Measurements from ENCODE around the gene MGAT5.

Gene MGAT5

DNA sequence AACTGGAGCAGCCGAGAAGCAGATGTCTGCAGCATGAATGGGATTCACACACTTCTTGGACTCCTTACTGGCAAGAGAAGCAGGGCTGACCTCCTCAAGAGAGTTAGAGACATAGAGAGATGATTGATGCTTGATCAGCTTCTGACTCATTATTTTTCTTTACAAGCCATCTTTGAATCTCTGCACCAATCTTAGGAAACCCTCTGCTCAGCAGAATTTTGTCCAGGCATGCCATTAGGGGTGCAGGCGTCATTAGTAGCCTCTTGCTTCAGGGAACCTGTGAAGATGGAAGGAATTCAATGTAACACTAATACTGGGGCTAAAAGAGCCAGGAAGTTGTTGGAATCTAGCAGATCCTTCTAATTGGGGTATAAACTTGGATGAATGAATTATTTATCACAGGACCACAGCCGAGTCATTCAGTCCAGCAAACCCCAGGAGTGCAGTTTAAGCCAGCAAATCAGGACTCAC lies 151.8 kb downstream of the MGAT5 start:
- DNase-seq = no peak

- no peak for DNase-seq
Measured at GRCh38 chr2:134406311-134406710, 152.4 kb downstream of the MGAT5 start.

- no peak for DNase-seq
Measured at GRCh38 chr2:134406736-134407135, 152.9 kb downstream of the MGAT5 start.

DNA sequence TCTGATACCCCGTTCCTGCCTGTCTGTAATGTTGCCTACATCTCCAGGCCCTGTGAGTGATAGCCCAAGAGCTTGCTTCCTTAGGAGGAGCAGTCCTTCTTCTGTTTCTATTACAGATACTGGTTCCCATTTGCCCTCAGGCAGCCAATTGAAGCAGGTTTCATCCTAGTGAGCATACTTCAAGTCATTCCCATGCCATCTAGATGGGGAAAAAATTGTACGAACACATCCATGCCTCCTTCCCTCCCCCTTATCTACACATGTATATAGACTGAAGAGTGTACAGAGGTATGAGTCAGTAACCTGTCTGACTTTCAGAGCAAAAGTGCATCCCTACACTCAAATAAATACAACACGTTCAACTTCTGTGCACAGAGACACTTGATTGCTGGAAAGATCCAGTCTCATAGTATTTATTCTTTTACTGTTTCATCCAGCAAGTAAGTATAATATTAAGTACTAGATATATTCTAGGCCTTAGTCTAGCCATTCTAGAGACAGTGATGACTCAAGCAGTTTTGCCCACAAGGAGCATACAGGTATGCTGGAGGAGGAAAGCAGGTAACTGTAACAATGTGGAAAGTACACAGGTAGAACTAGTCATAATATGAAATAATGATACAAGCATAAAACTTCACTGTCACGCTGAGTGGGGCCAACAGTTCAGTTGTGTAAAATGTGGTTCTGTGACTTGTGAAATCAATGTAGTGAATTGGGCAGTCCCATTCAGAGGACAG lies 153.4 kb downstream of the MGAT5 start:
- no peak for DNase-seq

GRCh38 chr2:134408386-134408785 lies 154.5 kb downstream of the MGAT5 start:
- no peak for DNase-seq

- no peak for DNase-seq
Measured at GRCh38 chr2:134408791-134409190, 154.9 kb downstream of the MGAT5 start.

DNA sequence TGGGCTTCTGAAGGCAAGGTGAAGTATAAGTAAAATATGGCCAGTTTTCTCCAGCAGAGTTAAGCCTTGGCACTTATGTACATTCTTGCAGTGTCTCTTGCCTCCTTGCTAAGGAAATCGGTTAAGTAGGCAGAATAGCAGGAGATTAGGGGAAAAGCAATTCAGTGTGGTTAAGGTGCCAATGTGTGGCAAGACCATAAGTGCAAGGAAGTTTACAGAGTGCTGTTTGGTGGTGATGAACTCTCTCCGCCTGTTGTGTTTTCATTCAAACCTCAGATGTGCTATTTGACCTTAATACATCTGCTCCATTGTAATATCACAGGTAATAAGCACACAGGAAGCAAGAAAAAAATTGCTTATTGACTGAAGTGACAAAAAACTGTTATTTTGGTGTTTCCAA lies 156.1 kb downstream of the MGAT5 start:
- peak; percentile 41 for DNase-seq

DNA sequence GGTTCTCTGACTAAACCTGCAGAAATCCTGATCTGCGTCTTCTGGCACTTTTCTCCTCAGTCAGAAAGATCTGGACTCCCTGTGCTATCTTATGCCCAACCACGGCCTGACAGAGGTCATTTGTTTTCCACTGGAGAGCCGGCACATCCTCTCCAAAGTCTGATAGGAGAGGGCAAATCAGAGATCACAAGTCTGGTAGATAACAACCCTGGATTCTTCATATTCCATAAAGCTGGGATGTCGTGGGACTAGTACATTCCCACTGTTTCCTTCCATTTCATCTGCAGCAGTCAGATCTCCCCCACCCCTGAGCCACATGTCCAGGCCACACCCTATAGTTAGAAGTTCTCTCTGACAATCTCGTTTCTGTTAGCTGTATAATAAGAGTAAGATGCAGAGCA lies 157.0 kb downstream of the MGAT5 start:
- DNase-seq = peak; percentile 44

DNA sequence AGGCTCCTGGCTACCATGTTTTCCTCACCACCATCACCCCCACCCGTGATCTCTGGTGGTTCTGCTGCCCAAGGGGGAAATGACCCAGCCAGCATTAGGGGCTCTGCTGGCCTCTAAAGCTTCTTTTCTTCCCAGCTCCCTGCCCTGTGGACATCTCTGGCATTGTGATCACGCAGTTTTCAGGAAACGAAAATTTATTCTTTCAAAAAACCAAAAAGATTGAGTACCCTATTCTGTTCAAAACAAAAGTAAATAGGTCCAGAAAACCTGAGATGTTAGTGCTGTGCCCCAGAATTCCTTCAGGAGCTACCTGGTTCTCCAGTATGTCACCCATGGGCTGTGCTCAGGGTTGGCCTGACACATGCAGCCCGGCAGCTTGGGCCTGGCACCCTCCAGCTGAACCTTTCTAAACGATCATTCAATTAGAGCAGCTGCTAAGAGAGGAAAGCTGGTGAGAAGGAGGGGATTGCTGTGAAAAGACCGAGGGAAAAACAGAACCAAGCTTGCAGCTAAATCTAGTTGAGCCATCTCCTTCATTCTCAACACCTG lies 157.5 kb downstream of the MGAT5 start:
- DNase-seq = peak; percentile 93

DNA sequence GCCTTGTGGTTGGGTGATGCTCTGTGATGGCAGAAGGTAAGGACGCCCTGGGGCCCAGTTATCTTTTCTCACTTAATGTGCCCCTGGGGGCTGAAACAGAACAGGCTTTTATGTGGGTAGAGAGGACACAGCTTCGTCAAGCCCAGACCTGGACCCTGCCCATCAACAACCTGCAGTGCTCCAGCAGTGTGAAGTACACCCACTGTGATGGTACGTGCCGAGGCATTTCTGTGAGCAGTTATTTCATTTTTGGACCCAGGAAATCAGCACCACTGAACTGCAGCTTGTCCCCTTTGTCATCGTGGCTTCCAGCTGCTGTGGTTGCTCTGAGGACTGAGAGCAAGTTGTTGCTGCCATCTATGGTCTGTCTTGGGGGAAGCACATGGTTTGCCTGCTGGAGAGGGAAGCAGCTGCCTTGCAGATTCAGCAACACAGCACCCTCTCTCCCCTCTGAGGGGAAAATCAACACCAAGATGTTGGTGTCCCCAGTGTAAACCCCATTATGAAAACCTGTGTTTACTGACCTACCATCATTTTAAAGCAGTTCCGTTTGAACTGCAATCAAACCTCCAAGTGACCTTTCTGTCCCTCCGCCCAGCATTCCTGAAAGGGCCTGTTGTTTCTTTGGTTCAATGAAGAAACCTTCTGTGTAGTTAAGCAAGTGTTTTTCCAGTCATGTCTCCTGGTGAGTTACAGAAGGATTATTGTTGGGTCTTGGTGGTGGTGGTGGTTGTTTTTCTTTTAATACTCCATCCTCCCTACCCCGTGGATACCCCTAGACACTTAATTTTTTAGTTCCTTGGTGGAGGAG lies 158.2 kb downstream of the MGAT5 start:
- peak; percentile 94 for DNase-seq

- no peak for DNase-seq
Measured at GRCh38 chr2:134412639-134412999, 158.7 kb downstream of the MGAT5 start.

- no peak for DNase-seq
Measured at GRCh38 chr2:134413430-134413829, 159.6 kb downstream of the MGAT5 start.

GRCh38 chr2:134413912-134414311 lies 160.0 kb downstream of the MGAT5 start:
- no peak for DNase-seq

- no peak for DNase-seq
Measured at GRCh38 chr2:134416018-134416417, 162.1 kb downstream of the MGAT5 start.

GRCh38 chr2:134416637-134417036 lies 162.8 kb downstream of the MGAT5 start:
- DNase-seq = no peak

DNA sequence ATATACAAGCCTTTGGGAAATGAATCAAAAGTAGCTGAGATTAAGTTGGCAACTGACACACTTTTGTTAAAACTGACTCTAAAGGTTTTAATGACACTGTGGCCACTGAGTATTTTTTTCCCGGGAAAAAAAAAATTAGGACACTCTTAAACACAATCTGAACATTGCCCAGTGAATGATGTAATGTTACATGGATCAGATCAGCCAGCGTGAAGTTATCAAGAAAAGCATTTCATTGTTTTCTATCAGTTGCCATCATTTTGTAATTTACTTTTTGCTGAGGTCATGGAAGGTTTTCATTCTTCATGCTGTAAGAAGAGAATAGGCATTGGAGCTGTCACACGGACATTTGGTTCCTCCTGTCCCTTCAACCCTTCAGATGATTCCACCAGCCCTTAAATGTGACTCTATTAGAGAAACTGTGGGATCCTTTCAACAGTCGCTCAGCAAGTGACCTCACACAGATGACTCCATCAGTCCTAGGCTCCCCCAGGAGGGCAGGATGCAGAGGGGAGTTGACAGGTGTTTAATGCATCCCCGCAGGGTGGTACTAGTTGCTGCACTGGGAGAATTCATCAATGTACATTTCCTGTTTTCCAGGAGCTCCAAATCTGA lies 164.2 kb downstream of the MGAT5 start:
- DNase-seq = peak; percentile 34

- DNase-seq = peak; percentile 17
Measured at GRCh38 chr2:134420259-134420658, 166.4 kb downstream of the MGAT5 start.

- DNase-seq = no peak
Measured at GRCh38 chr2:134420920-134421319, 167.0 kb downstream of the MGAT5 start.

GRCh38 chr2:134421556-134422328 lies 167.9 kb downstream of the MGAT5 start:
- no peak for DNase-seq

GRCh38 chr2:134425724-134426496 lies 172.0 kb downstream of the MGAT5 start:
- no peak for DNase-seq

GRCh38 chr2:134426721-134427120 lies 172.8 kb downstream of the MGAT5 start:
- DNase-seq = no peak

- DNase-seq = no peak
Measured at GRCh38 chr2:134429886-134430285, 176.0 kb downstream of the MGAT5 start.
